NCI-H2081 treated with DMSO at 0.1 percent for 48 hours (cell line): Measurements from ENCODE around the gene TLL2.

Experiments
- DNase-seq: peaks from one replicate; lab custom pipeline; 2025; lab: John Stamatoyannopoulos, UW

Gene TLL2

DNA sequence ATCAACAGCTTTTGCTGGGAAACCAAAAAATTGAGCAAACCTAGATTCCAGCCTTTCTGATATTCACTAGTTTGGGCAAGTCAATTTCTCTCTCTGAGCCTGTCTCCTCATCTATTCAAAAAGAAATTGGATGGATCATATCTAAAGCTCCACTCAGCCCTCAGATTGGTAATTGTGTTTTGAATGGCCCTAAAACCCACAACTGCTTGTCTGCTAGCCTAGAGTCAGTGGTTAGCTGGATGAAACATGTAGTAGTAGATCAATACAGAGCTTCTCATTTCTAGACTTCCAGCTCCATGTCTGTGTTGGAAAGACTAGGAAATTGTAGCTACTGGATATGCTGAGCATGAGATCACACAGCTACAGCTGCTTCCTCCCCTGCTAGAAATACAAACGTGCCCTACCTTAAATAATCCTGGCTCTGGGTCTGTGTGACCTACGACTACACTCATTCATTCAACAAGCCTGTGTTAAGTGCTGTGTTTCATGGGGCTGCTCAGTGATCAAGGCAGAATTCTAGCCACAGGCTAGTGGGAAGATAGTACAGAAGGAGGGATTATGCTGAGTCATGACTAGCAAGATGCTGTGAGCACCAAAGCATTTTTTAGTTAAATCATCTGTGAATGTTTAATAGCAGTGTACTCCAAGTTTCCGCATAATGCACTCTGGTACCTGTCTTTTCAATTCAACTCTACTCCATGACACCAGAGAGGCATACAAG, 193.8 kb downstream of the TLL2 start:
- DNase-seq: no peak

DNA sequence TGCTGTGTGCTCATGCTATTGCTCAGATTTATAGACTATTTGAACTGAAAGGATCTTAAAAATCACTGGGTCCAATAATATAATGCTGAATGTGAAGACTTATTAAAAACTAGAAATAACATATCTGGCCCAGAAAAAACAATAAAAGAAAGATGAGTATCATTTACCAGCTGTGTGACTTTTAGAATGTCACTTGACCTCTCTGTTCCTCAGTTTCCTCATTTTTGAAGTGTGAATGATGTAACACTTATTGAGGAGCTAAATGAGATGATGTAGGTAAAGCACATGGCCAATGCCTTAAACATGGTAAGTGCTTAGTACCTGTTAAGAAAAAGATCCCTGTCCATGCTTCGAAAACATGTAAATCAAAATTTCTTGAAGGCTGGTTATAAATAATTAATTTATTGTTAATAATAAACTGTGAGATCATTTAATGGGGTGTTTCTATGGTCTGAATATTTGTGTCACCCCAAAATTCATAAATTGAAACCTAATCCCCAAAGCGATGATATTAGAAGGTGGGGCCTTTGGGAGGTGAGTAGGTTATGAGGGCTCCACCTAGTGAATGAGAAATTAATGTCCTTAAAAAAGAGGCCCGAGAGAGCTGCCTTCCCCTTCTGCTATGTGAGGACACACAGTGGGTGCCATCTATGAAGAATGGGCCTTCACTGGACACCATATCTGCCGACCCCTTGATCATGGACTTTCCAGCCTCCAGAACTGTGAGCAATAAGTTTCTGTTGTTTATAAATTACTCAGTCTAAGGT, 196.5 kb downstream of the TLL2 start:
- no peak for DNase-seq
